Adrenal gland (tissue), 12 donors: ENCODE results near the gene RPL19. TPM values are rescaled to one million over a fixed set of nuclear protein-coding genes. Genes with fewer than 3 reads are reported as not detected.
A peak's percentile ranks its signal among the peaks of the same experiment; 100 is the strongest.

Experiments used
- DNase-seq, 7 donors: peaks; one replicate each; pipeline ENCODE4 v3.0.0-alpha.2; 2019 to 2020
- H3K27ac ChIP-seq, 5 donors: fragments of 200-600 bp; sonication (generic) in 4 of 5; 1 replicate in 3 of 5; 2 replicates in 2 of 5; pipeline versions ENCODE4 v1.5.1 to v1.8.0; 2016 to 2020; ENCODE audit warnings: mild to moderate bottlenecking in 1 of 5
- H3K27me3 ChIP-seq: fragments of 200-600 bp; 2 replicates; pipeline ENCODE4 v1.8.0; 2021
- H3K36me3 ChIP-seq, 2 donors: fragments of 200-600 bp; replicated peaks in 1 of 2; 1 replicate in 1 of 2; 2 replicates in 1 of 2; pipeline versions ENCODE4 v1.5.1 to v1.8.0; 2018 to 2022
- H3K4me1 ChIP-seq, 2 donors: fragments of 200-600 bp; replicated peaks in 1 of 2; 1 replicate in 1 of 2; 2 replicates in 1 of 2; pipeline versions ENCODE4 v1.5.1 to v1.8.0; 2018 to 2021
- H3K4me3 ChIP-seq, 4 donors: fragments of 200-600 bp; sonication (generic) in 3 of 4; one replicate each; pipeline ENCODE4 v1.5.1; 2016 to 2018
- H3K9me3 ChIP-seq, 3 donors: fragments of 200-600 bp; sonication (generic) in 1 of 3; replicated peaks in 1 of 3; 1 replicate in 2 of 3; 2 replicates in 1 of 3; pipeline versions ENCODE4 v1.5.1 to v1.8.0; 2016 to 2021
- POLR2A ChIP-seq, 2 donors: fragments of 450-650 bp; IDR thresholded peaks; one replicate each; pipeline ENCODE4 v1.6.1; 2017; ENCODE audit warnings: antibody characterized with exemption in 2 of 2, mild to moderate bottlenecking in 2 of 2, moderate library complexity in 1 of 2
- WGBS, 4 donors: extraction: QIAGEN DNeasy Blood & Tissue Kit in 2 of 4; methylation state at CpG; one replicate each; pipeline versions ENCODE4 v1.1.5 to v1.1.7; 2013 to 2017; 5-methylcytosine and 5-hydroxymethylcytosine counted together
- intact Hi-C, 2 donors: fragments of 100-400 bp; cut with DNase I; formaldehyde crosslinking; loops; one replicate each; pipeline versions ENCODE4 v1.14.1 to v1.15.0; 2022 to 2023
- polyA plus RNA-seq, 3 donors: library from polyadenylated mRNA; stranded (reverse); fragments of 200-250 nt in 2 of 3; fragments of 350-450 nt in 1 of 3; fragmentation: Illumina TruSeq in 1 of 3; extraction: RNeasy Lipid Tissue Mini Kit (QIAGEN cat#74804) in 1 of 3; gene quantifications; one replicate each; pipeline ENCODE4 v1.2.3, GENCODE V29; 2013 to 2014
- total RNA-seq, 9 donors: library from RNA; depleted of rRNA in 4 of 9; stranded (reverse); fragments of >200 nt in 4 of 9; fragments of 120-200 nt in 1 of 9; fragmentation: NEBNext Ultra II Directional in 1 of 9; extraction: Animal tissue kit (Norgen Biotek cat#: 25700) in 1 of 9; gene quantifications; one replicate each; pipeline versions ENCODE4 v1.1.0 to v1.2.4, GENCODE V29; 2013 to 2023
- TF ChIP-seq, protein P1 (sequence below), 6 experiments: fragments of 450-650 bp in 4 of 6; fragments of 200-600 bp in 2 of 6; sonication (generic) in 1 of 6; IDR thresholded peaks; 1 replicate in 5 of 6; 2 replicates in 1 of 6; pipeline versions ENCODE4 v1.5.1 to v1.8.0; 2016 to 2021; ENCODE audit warnings: antibody characterized with exemption in 6 of 6, mild to moderate bottlenecking in 2 of 6, moderate library complexity in 1 of 6
- donor health status: healthy with polysubstance abuse.
- donor health status: Bipolar disorder and iron deficiency.
- donor health status: DM: yes; HTN: yes; CAD: no.
- donor health status: DM: no; HTN: no; CAD: no.
- donor health status: DM: no; HTN: no; CAD: no.
- donor health status: DM: yes; HTN: yes; CAD: no.

Gene RPL19
- total and polyA plus RNA-seq, 12 donors: 1,513 to 4,908 (median 2,461) TPM

DNA sequence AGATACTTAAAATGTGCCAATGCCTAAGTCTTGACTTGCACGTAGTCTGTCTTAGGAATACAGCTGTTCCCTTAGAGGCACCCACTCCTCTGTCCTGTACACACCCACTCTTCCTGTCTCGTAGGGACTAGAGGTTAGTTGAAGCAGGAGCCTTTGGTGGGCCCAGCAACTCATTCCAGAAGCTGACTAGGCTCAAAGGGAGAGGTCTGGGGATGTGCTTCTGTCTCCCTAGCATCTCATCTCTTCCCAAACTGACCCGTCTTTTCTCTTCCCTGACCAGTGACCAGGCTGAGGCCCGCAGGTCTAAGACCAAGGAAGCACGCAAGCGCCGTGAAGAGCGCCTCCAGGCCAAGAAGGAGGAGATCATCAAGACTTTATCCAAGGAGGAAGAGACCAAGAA is 4.2 kb downstream of the RPL19 start:
- H3K4me3 ChIP-seq: no peak overlapping the region
- H3K27me3 ChIP-seq: no peaks in the 10 kb centered on the region
- no peak for TF ChIP-seq POLR2A (IDR thresholded peaks at IDR 0.05)
- TF ChIP-seq, protein P1, sequence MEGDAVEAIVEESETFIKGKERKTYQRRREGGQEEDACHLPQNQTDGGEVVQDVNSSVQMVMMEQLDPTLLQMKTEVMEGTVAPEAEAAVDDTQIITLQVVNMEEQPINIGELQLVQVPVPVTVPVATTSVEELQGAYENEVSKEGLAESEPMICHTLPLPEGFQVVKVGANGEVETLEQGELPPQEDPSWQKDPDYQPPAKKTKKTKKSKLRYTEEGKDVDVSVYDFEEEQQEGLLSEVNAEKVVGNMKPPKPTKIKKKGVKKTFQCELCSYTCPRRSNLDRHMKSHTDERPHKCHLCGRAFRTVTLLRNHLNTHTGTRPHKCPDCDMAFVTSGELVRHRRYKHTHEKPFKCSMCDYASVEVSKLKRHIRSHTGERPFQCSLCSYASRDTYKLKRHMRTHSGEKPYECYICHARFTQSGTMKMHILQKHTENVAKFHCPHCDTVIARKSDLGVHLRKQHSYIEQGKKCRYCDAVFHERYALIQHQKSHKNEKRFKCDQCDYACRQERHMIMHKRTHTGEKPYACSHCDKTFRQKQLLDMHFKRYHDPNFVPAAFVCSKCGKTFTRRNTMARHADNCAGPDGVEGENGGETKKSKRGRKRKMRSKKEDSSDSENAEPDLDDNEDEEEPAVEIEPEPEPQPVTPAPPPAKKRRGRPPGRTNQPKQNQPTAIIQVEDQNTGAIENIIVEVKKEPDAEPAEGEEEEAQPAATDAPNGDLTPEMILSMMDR (IDR thresholded peaks at IDR 0.05): no peak
- DNase-seq: no peak
- no peaks in the 10 kb centered on the region for H3K9me3 ChIP-seq
- H3K4me1 ChIP-seq: peaks cover 16 to 32% of the 10 kb centered on the region in 2 donors
- intact Hi-C loops: no loop called here
- no peak overlapping the region for H3K27ac ChIP-seq
- H3K36me3 ChIP-seq: peaks cover 0 to 42% of the 10 kb centered on the region in 2 donors
- WGBS, 4 donors: 80 to 85% (median 84%) methylated on average over 8 of the region's 8 CpGs

DNA sequence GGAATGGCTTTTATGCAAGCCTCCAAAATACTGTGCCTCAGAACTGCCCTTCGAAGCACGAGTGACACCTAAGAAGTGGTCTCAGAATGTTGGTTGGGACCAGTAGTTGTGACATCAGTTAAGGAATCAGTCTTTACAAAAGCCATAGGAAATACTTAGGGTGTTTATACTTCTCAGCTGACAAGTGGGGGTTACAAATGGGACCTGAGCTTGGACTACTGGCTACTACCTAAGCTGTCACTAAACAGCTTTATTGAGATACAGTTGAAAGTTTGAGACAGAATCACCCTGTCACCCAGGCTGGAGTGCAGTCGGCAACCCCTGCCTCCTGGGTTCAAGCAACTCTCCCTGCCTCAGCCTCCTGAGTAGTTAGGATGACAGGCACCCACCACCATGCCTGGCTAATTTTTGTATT is 5.0 kb downstream of the RPL19 start:
- intact Hi-C loops: loop anchor here (5.0 kb wide), 1 partner anchor 37 kb away; no protein-coding TSS in a partner anchor
- peaks cover 20 to 36% of the 10 kb centered on the region in 2 donors for H3K4me1 ChIP-seq
- H3K36me3 ChIP-seq: peaks cover 0 to 42% of the 10 kb centered on the region in 2 donors
- no peaks in the 10 kb centered on the region for H3K9me3 ChIP-seq
- H3K4me3 ChIP-seq: no peak overlapping the region
- H3K27me3 ChIP-seq: no peaks in the 10 kb centered on the region
- 74 to 86% (median 83%) methylated on average over 3 of the region's 3 CpGs for WGBS, 4 donors
- DNase-seq: no peak
- TF ChIP-seq, protein P1 (IDR thresholded peaks at IDR 0.05): no peak
- TF ChIP-seq POLR2A (IDR thresholded peaks at IDR 0.05): no peak
- no peak overlapping the region for H3K27ac ChIP-seq

DNA sequence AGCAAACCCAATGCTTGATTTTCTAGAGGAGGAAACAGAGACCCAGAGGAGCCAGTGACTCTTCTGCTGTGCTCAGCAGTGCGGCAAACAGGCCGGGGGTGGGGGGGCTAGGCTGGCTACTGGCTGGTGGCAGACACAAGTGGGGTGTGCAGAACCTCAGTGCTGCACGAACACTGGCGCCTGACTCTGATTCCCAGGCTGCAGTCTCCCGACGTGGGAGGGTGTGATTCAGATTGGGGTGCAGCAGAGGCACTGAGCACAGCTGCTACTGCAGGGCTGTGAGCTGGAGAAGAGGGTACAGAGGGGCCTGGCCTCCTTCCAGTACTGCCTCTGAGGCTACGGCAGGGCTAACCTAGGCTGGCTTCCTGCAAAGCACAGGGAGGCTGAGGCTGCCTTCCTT is 8.1 kb downstream of the RPL19 start:
- H3K27ac ChIP-seq: no peak overlapping the region
- TF ChIP-seq POLR2A (IDR thresholded peaks at IDR 0.05): no peak
- TF ChIP-seq, protein P1 (IDR thresholded peaks at IDR 0.05): no peak
- no peaks in the 10 kb centered on the region for H3K27me3 ChIP-seq
- H3K9me3 ChIP-seq: no peaks in the 10 kb centered on the region
- peaks cover 0 to 21% of the 10 kb centered on the region in 2 donors for H3K36me3 ChIP-seq
- H3K4me1 ChIP-seq: peaks cover 8 to 22% of the 10 kb centered on the region in 2 donors
- intact Hi-C loops: loop anchor here (5.0 kb wide), 1 partner anchor 34 kb away; no protein-coding TSS in a partner anchor
- 57 to 80% (median 75%) methylated on average over 3 to 7 of the region's 7 CpGs for WGBS, 4 donors
- DNase-seq: no peak
- H3K4me3 ChIP-seq: no peak overlapping the region

DNA sequence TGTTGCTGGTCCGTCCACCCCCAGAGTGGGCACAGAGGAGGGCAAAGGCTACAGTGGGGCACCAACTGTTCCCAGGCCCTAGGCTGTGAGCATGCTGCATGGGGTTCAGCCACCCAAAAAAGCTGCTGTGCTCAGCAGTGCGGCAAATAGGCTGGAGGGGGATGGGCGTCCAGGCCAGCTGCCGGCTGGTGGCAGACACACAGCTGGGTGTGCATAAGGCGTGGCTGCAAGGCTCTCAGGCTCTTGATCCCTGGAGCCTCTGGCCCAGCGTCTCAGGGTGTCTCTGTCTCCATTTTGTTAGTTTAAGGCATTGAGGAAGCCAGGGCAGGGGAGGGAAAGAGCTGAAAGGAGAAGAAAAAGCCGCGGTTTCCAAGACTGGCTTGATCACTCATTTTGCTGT is 8.8 kb downstream of the RPL19 start:
- Histone ChIP-seq H3K36me3 (peaks cover 0 to 13% of the 10 kb centered on the region in 2 donors), H3K27ac (peak overlapping the region in 1 of 5 donors; percentile 72), H3K4me1 (peaks cover 8 to 22% of the 10 kb centered on the region in 2 donors), H3K9me3 (no peaks in the 10 kb centered on the region), H3K27me3 (no peaks in the 10 kb centered on the region), H3K4me3 (no peak overlapping the region)
- intact Hi-C loops: loop anchor here (5.0 kb wide), 1 partner anchor 33 kb away; no protein-coding TSS in a partner anchor
- WGBS, 4 donors: 41 to 74% (median 62%) methylated on average over 6 to 8 of the region's 8 CpGs
- DNase-seq: peak in 2 of 7 donors; percentile 27 to 42
- no peak for TF ChIP-seq POLR2A (IDR thresholded peaks at IDR 0.05)
- TF ChIP-seq, protein P1 (IDR thresholded peaks at IDR 0.05): no peak
